Peyer's patch (tissue), 4 donors: ENCODE measurements around the gene GALM.

ENCODE experiments used
- CTCF ChIP-seq, 6 experiments: fragments of 450-650 bp in 4 of 6; fragments of 200-600 bp in 2 of 6; sonication (generic) in 1 of 6; IDR thresholded peaks; one replicate each; pipeline ENCODE4 v1.5.1; 2017 to 2019; ENCODE audit warnings: antibody characterized with exemption in 6 of 6, mild to moderate bottlenecking in 3 of 6, moderate library complexity in 1 of 6
- POLR2A ChIP-seq, 2 donors: fragments of 450-650 bp; IDR thresholded peaks; one replicate each; pipeline ENCODE4 v1.5.1; 2017; ENCODE audit warnings: antibody characterized with exemption in 2 of 2, mild to moderate bottlenecking in 2 of 2, moderate library complexity in 2 of 2

- TF ChIP-seq CTCF (IDR thresholded peaks at IDR 0.05) (no peak), POLR2A (IDR thresholded peaks at IDR 0.05) (no peak)
Measured at GRCh38 chr2:38763228-38763627, 97.3 kb downstream of the GALM start.
